BE2C (cell line): ENCODE data around the gene SPPL3.
"Not testable (repeated sequence)": the region's sequence is repeated elsewhere in the genome, so short reads cannot be mapped to it uniquely, and the experiment has no call there.

Experiments
- DNase-seq: peaks from one replicate; pipeline ENCODE4 v3.0.0-alpha.2; 2020
- H3K27me3 ChIP-seq: fragments of 250-450 bp; sonication (Bioruptor Pico); 2 replicates; pipeline ENCODE4 v1.5.1; 2020; ENCODE audit warnings: mild to moderate bottlenecking
- H3K36me3 ChIP-seq: fragments of 250-450 bp; sonication (Bioruptor Pico); 2 replicates; pipeline ENCODE4 v1.5.1; 2020; ENCODE audit warnings: mild to moderate bottlenecking
- H3K4me1 ChIP-seq: fragments of 250-450 bp; sonication (Bioruptor Pico); 2 replicates; pipeline ENCODE4 v1.5.1; 2020
- H3K4me3 ChIP-seq: 2 replicates; pipeline ENCODE4 v1.5.1; 2011; ENCODE audit warnings: low read depth, low read length
- H3K9me3 ChIP-seq: fragments of 250-450 bp; sonication (Bioruptor Pico); 2 replicates; pipeline ENCODE4 v1.5.1; 2020
- TF ChIP-seq, protein P1 (sequence below): IDR thresholded peaks from 2 replicates; pipeline ENCODE4 v1.5.1; 2012; ENCODE audit warnings: mild to moderate bottlenecking, low read depth, low read length

SPPL3 gene

DNA sequence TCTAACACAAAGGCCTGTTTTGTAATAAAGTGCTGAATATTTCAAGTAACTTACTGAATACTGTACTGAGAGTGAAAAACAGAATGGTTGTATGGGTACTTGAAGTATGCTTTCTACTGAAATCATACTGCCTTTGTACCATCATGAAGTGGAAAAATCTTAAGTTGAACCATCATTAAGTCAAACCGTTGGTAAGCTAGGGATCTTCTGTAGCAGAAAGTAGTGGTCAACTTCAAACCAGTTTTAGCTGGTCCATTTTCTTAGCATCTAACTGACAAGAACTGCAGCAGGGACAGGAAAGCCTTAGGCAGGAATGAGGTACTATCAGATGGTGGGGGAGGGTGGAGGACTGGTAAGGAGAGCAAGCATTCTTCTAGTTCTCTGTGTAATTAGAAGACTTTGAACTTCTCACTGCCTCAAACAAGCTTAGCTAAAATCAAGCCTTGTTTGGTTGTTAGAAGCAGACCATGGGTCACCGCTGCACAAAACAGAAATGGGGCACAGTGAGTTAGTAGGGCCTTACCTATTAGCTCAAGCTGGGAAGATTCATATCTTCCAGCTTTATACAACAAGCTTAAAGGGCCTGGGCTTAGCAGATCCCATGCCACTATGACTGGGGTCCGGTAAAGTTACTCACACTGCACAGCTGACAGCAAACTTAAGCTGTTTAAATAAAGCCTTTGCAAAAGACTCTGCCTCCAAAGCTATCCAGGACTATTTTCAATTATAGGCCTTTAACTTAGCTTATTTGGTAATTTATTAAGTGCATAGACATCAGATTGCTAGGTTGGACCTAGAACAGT, 104.7 kb downstream of the SPPL3 start:
- no peaks in the 10 kb centered on the region for H3K27me3 ChIP-seq
- no peak for DNase-seq

GRCh38 chr12:120798696-120799095, 105.5 kb downstream of the SPPL3 start:
- DNase-seq: peak; percentile 10
- peaks cover 2% of the 10 kb centered on the region; the same call in 1 of the 2 replicates for H3K9me3 ChIP-seq
- no peaks in the 10 kb centered on the region for H3K4me1 ChIP-seq
- H3K27me3 ChIP-seq: no peaks in the 10 kb centered on the region
- TF ChIP-seq, protein P1, sequence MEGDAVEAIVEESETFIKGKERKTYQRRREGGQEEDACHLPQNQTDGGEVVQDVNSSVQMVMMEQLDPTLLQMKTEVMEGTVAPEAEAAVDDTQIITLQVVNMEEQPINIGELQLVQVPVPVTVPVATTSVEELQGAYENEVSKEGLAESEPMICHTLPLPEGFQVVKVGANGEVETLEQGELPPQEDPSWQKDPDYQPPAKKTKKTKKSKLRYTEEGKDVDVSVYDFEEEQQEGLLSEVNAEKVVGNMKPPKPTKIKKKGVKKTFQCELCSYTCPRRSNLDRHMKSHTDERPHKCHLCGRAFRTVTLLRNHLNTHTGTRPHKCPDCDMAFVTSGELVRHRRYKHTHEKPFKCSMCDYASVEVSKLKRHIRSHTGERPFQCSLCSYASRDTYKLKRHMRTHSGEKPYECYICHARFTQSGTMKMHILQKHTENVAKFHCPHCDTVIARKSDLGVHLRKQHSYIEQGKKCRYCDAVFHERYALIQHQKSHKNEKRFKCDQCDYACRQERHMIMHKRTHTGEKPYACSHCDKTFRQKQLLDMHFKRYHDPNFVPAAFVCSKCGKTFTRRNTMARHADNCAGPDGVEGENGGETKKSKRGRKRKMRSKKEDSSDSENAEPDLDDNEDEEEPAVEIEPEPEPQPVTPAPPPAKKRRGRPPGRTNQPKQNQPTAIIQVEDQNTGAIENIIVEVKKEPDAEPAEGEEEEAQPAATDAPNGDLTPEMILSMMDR: no peak
- H3K36me3 ChIP-seq: no peaks in the 10 kb centered on the region
- no peak overlapping the region for H3K4me3 ChIP-seq

More for the DNA sequence above, 104.7 kb downstream of the SPPL3 start:
- Histone ChIP-seq H3K36me3 (no peaks in the 10 kb centered on the region), H3K4me1 (no peaks in the 10 kb centered on the region), H3K9me3 (peaks cover 2% of the 10 kb centered on the region; the same call in 1 of the 2 replicates), H3K4me3 (no peak overlapping the region)
- TF ChIP-seq, protein P1: no peak

GRCh38 chr12:120797677-120798642, 106.2 kb downstream of the SPPL3 start:
- DNase-seq: no peak
- Histone ChIP-seq H3K27me3 (no peaks in the 10 kb centered on the region), H3K4me3 (no peak overlapping the region), H3K4me1 (no peaks in the 10 kb centered on the region), H3K9me3 (peaks cover 2% of the 10 kb centered on the region; the same call in 1 of the 2 replicates), H3K36me3 (no peaks in the 10 kb centered on the region)
- TF ChIP-seq, protein P1: no peak

GRCh38 chr12:120795441-120796178, 108.5 kb downstream of the SPPL3 start:
- Histone ChIP-seq H3K9me3 (peaks cover 2% of the 10 kb centered on the region; the same call in 1 of the 2 replicates), H3K4me1 (no peaks in the 10 kb centered on the region), H3K36me3 (no peaks in the 10 kb centered on the region), H3K4me3 (no peak overlapping the region), H3K27me3 (no peaks in the 10 kb centered on the region)
- TF ChIP-seq, protein P1: no peak
- no peak for DNase-seq

DNA sequence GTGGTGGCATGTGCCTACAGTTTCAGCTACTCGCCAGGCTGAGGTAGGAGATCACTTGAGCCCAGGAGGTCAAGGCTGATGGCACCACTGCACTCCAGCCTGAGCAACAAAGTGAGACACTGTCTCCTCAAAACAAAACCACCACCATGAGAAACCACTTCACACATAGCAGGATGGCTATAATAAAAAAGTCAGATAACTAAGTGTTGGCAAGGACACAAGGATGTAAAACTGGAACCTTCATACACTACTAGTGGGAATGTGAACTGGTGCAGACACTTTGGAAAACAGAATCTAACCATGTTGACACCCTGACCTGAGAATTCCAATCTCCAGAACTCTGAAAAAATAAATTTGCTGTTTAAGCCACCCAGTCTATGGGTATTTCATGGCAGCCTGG, 110.8 kb downstream of the SPPL3 start:
- TF ChIP-seq, protein P1: no peak
- Histone ChIP-seq H3K9me3 (peaks cover 2% of the 10 kb centered on the region; the same call in 1 of the 2 replicates), H3K4me1 (no peaks in the 10 kb centered on the region), H3K36me3 (peaks cover 3% of the 10 kb centered on the region), H3K4me3 (no peak overlapping the region), H3K27me3 (no peaks in the 10 kb centered on the region)
- DNase-seq: no peak

DNA sequence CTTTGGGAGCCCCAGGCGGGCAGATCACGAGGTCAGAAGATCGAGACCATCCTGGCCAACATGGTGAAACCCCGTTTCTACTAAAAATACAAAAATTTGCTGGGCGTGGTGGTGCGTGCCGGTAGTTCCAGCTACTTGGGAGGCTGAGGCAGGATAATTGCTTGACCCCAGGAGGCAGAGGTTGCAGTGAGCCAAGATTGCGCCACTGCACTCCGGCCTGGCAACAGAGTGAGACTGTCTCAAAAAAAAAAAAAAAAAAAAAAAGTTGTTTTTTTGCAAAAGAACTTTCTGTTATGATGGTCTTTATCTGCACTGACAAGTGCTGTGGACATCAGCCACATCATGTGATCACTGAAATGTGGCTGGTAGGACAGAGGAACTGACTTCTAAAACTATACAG, 111.7 kb downstream of the SPPL3 start:
- H3K4me1 ChIP-seq, DNase-seq, H3K9me3 ChIP-seq, H3K4me3 ChIP-seq, H3K36me3 ChIP-seq, H3K27me3 ChIP-seq: not testable (repeated sequence)
